ENCODE results near the gene NEIL3. TPM values are rescaled to one million over a fixed set of nuclear protein-coding genes. Genes with fewer than 3 reads are reported as not detected.

Gene NEIL3
- total and polyA plus RNA-seq, 7 donors: 0.01 to 0.17 (median 0.14) TPM; not detected in 3

GRCh38 chr4:177322881-177323280 is 13.2 kb downstream of the NEIL3 start:
- TF ChIP-seq CTCF (IDR thresholded peaks at IDR 0.05): no peak
- Histone ChIP-seq H3K4me3 (no peak overlapping the region), H3K27me3 (ENCODE audit: insufficient read depth in 3 of 3, low read length in 2 of 3) (no peaks in the 10 kb centered on the region), H3K4me1 (no peaks in the 10 kb centered on the region), H3K9me3 (no peaks in the 10 kb centered on the region), H3K27ac (no peak overlapping the region), H3K36me3 (ENCODE audit: insufficient read depth in 1 of 2, low read depth in 1 of 2) (no peaks in the 10 kb centered on the region)
- intact Hi-C loops (cut with DNase I): no loop called here
- WGBS, 3 donors: 70 to 82% (median 81%) methylated on average over 3 of the region's 3 CpGs
- DNase-seq (no peak), ATAC-seq (no peak)

- TF ChIP-seq CTCF (IDR thresholded peaks at IDR 0.05): no peak
- no peaks in the 10 kb centered on the region for H3K27me3 ChIP-seq (ENCODE audit: insufficient read depth in 3 of 3, low read length in 2 of 3)
- no peaks in the 10 kb centered on the region for H3K4me1 ChIP-seq
- no peaks in the 10 kb centered on the region for H3K36me3 ChIP-seq (ENCODE audit: insufficient read depth in 1 of 2, low read depth in 1 of 2)
- no peak overlapping the region for H3K27ac ChIP-seq
- WGBS, 3 donors: 97 to 100% (median 98%) methylated on average over 1 of the region's 1 CpG
- intact Hi-C loops (cut with DNase I): no loop called here
- DNase-seq (no peak), ATAC-seq (no peak)
- H3K9me3 ChIP-seq: no peaks in the 10 kb centered on the region
- H3K4me3 ChIP-seq: no peak overlapping the region
These were observed 13.7 kb downstream of the NEIL3 start for GRCh38 chr4:177323416-177323815.

GRCh38 chr4:177332119-177332518 is 22.4 kb downstream of the NEIL3 start:
- no peak overlapping the region for H3K4me3 ChIP-seq
- TF ChIP-seq CTCF (IDR thresholded peaks at IDR 0.05): no peak
- no peaks in the 10 kb centered on the region for H3K27me3 ChIP-seq (ENCODE audit: insufficient read depth in 3 of 3, low read length in 2 of 3)
- DNase-seq (no peak), ATAC-seq (no peak)
- no peaks in the 10 kb centered on the region for H3K9me3 ChIP-seq
- WGBS, 3 donors: 83 to 100% (median 97%) methylated on average over 4 of the region's 4 CpGs
- intact Hi-C loops (cut with DNase I): no loop called here
- H3K27ac ChIP-seq: no peak overlapping the region
- no peaks in the 10 kb centered on the region for H3K4me1 ChIP-seq
- H3K36me3 ChIP-seq (ENCODE audit: insufficient read depth in 1 of 2, low read depth in 1 of 2): no peaks in the 10 kb centered on the region

GRCh38 chr4:177339477-177340374 is 30.1 kb downstream of the NEIL3 start:
- 51 to 56% (median 55%) methylated on average over 5 of the region's 5 CpGs for WGBS, 3 donors
- no peak overlapping the region for H3K4me3 ChIP-seq
- peak; percentile 49 for TF ChIP-seq CTCF (IDR thresholded peaks at IDR 0.05)
- H3K4me1 ChIP-seq: no peaks in the 10 kb centered on the region
- no peak for DNase-seq
- H3K36me3 ChIP-seq (ENCODE audit: insufficient read depth in 1 of 2, low read depth in 1 of 2): no peaks in the 10 kb centered on the region
- intact Hi-C loops (cut with DNase I): no loop called here
- no peaks in the 10 kb centered on the region for H3K9me3 ChIP-seq
- no peak overlapping the region for H3K27ac ChIP-seq
- no peaks in the 10 kb centered on the region for H3K27me3 ChIP-seq (ENCODE audit: insufficient read depth in 3 of 3, low read length in 2 of 3)
- no peak for ATAC-seq
